Lower lobe of right lung (tissue), 2 donors: ENCODE data around the gene EHBP1L1. TPM values are rescaled to one million over a fixed set of nuclear protein-coding genes. Genes with fewer than 3 reads are reported as not detected.
"Not testable (repeated sequence)": the region's sequence is repeated elsewhere in the genome, so short reads cannot be mapped to it uniquely, and the experiment has no call there.

ENCODE experiments used
- ATAC-seq, 2 donors: fragments of 200-7000 bp; cut with Tn5 transposase; one replicate each; pipeline ENCODE4 v1.9.1; 2020 to 2022; ENCODE audit warnings: mild to moderate bottlenecking in 2 of 2, moderate library complexity in 2 of 2
- DNase-seq: peaks from one replicate; pipeline ENCODE4 v3.0.0-alpha.2; 2020
- H3K27ac ChIP-seq: fragments of 200-600 bp; one replicate; pipeline ENCODE4 v1.8.0; 2022
- H3K27me3 ChIP-seq: fragments of 200-600 bp; one replicate; pipeline ENCODE4 v1.8.0; 2022; ENCODE audit warnings: low read depth
- H3K36me3 ChIP-seq: fragments of 200-600 bp; one replicate; pipeline ENCODE4 v1.8.0; 2022; ENCODE audit warnings: mild to moderate bottlenecking
- H3K4me1 ChIP-seq: fragments of 200-600 bp; one replicate; pipeline ENCODE4 v1.8.0; 2022
- H3K4me3 ChIP-seq: fragments of 200-600 bp; one replicate; pipeline ENCODE4 v1.8.0; 2022; ENCODE audit warnings: mild to moderate bottlenecking
- H3K9me3 ChIP-seq: fragments of 200-600 bp; one replicate; pipeline ENCODE4 v1.8.0; 2022
- intact Hi-C: fragments of 100-400 bp; cut with DNase I; formaldehyde crosslinking; loops from one replicate; pipeline ENCODE4 v1.11.0; 2022
- total RNA-seq: library from RNA; stranded (reverse); fragmentation: NEBNext Ultra II Directional; extraction: Animal tissue kit (Norgen Biotek cat#: 25700); gene quantifications from one replicate; pipeline ENCODE4 v1.2.1, GENCODE V29; 2021
- TF ChIP-seq, protein P1 (sequence below): fragments of 200-600 bp; IDR thresholded peaks from one replicate; pipeline ENCODE4 v1.8.0; 2022; ENCODE audit warnings: antibody characterized with exemption, mild to moderate bottlenecking
- donor health status: DM: no; HTN: yes; CAD: no; lungs with severe emphysema.

The EHBP1L1 gene
- total RNA-seq, 1 donor from 2014 or later, result 110 TPM

DNA sequence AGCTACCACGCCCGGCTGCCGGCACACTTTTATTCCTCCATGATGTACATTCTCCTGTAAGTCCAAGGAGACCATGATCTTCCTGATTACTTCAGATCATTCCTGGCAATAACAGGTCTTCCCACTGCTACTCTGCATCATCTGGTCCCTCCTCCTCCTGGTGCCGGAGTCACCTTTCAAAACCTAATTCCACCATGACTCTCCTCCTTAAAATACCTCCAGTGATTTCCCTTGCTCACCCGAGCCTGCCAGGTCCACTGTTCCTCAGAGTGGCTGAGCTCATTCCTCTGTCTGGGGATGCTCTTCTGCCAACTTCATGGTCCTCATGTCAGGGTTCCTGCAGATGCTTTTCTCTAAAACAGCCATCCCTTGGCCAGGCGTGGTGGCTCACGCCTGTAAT lies 13.8 kb upstream of the EHBP1L1 start:
- Histone ChIP-seq H3K36me3 (no peaks in the 10 kb centered on the region), H3K4me3 (no peak overlapping the region), H3K4me1 (peaks cover 49% of the 10 kb centered on the region), H3K27ac (no peak overlapping the region), H3K9me3 (no peaks in the 10 kb centered on the region), H3K27me3 (no peaks in the 10 kb centered on the region)
- DNase-seq (no peak), ATAC-seq (no peak)
- intact Hi-C loops, result no loop called here
- TF ChIP-seq, protein P1, sequence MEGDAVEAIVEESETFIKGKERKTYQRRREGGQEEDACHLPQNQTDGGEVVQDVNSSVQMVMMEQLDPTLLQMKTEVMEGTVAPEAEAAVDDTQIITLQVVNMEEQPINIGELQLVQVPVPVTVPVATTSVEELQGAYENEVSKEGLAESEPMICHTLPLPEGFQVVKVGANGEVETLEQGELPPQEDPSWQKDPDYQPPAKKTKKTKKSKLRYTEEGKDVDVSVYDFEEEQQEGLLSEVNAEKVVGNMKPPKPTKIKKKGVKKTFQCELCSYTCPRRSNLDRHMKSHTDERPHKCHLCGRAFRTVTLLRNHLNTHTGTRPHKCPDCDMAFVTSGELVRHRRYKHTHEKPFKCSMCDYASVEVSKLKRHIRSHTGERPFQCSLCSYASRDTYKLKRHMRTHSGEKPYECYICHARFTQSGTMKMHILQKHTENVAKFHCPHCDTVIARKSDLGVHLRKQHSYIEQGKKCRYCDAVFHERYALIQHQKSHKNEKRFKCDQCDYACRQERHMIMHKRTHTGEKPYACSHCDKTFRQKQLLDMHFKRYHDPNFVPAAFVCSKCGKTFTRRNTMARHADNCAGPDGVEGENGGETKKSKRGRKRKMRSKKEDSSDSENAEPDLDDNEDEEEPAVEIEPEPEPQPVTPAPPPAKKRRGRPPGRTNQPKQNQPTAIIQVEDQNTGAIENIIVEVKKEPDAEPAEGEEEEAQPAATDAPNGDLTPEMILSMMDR, result no peak

DNA sequence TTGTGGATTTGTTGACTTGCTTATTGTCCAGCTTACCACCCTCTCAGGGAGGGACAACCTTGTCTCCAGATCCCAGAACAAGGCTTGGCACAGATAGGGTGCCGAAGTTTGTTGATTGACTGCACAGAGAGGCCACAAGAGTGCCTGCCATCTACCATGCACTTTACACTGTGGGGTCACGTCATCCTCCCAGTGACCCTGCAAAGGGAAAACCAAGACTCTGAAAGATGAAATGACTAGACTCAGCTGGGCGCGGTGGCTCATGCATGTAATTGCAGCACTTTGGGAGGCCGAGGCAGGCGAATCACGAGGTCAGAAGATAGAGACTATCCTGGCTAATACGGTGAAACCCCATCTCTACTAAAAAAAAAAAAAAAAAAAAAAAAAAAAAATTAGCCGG lies 13.1 kb upstream of the EHBP1L1 start:
- ATAC-seq (no peak), DNase-seq (no peak)
- Histone ChIP-seq H3K27me3 (no peaks in the 10 kb centered on the region), H3K27ac (no peak overlapping the region), H3K4me1 (peaks cover 46% of the 10 kb centered on the region), H3K9me3 (no peaks in the 10 kb centered on the region), H3K4me3 (no peak overlapping the region), H3K36me3 (peaks cover 3% of the 10 kb centered on the region)
- TF ChIP-seq, protein P1, result no peak
- intact Hi-C loops, result no loop called here

DNA sequence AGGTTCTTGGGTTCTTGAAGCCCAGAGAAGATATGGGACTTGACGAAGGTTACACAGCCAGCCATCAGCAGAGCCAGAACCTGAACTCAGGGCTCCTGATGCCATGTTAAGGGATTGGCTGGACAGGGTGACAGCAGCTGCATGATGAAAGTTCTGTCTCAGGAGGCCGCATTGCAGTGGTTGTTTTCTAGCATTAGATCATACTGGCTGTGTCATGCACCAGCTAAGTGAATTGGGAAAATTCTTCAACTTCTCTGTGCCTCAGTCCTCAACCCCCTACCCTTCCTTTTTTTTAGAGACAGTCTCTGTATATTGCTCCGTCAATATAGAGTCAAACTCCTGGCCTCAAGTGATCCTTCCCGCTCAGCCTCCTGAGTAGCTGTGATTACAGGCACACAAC lies 12.3 kb upstream of the EHBP1L1 start:
- TF ChIP-seq, protein P1, result no peak
- intact Hi-C loops, result no loop called here
- no peak overlapping the region for H3K27ac ChIP-seq

DNA sequence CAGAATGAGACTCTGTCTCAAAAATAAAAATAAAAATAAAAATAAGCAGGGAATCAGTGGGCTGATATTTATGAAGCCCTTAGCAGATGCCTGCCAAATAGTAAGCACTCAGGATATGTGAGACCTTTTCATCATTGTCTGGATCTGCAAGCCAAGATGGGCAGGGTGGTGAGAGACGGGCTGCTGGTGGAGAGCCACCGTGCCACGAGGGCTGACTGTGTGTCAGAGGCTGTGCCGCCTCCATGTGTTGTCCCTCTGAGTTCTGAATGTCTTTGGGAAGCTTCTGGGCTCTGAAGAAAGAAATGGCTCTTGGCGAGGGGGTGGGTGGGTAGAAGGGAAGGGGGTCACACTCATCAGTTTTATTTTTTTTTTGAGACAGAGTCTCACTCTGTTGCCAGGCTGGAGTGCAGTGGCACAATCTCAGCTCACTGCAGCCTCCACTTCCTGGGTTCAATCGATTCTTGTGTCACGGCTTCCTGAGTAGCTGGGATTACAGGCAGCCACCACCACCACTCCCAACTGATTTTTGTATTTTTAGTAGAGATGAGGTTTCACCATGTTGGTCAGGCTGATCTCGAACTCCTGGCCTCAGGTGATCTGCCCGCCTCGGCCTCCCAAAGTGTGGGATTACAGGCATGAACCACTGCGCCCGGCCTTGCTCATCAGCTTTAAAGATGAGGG lies 10.8 kb upstream of the EHBP1L1 start:
- H3K9me3 ChIP-seq, DNase-seq, H3K4me3 ChIP-seq, ATAC-seq, intact Hi-C loops, H3K27me3 ChIP-seq, H3K36me3 ChIP-seq: not testable (repeated sequence)
- H3K27ac ChIP-seq, result peak overlapping the region; percentile 53
- H3K4me1 ChIP-seq, result peaks cover 40% of the 10 kb centered on the region

More for the DNA sequence above, 12.3 kb upstream of the EHBP1L1 start:
- Histone ChIP-seq H3K9me3 (no peaks in the 10 kb centered on the region), H3K27me3 (no peaks in the 10 kb centered on the region), H3K4me1 (peaks cover 45% of the 10 kb centered on the region), H3K36me3 (peaks cover 3% of the 10 kb centered on the region), H3K4me3 (no peak overlapping the region)
- no peak for DNase-seq
- no peak for ATAC-seq

DNA sequence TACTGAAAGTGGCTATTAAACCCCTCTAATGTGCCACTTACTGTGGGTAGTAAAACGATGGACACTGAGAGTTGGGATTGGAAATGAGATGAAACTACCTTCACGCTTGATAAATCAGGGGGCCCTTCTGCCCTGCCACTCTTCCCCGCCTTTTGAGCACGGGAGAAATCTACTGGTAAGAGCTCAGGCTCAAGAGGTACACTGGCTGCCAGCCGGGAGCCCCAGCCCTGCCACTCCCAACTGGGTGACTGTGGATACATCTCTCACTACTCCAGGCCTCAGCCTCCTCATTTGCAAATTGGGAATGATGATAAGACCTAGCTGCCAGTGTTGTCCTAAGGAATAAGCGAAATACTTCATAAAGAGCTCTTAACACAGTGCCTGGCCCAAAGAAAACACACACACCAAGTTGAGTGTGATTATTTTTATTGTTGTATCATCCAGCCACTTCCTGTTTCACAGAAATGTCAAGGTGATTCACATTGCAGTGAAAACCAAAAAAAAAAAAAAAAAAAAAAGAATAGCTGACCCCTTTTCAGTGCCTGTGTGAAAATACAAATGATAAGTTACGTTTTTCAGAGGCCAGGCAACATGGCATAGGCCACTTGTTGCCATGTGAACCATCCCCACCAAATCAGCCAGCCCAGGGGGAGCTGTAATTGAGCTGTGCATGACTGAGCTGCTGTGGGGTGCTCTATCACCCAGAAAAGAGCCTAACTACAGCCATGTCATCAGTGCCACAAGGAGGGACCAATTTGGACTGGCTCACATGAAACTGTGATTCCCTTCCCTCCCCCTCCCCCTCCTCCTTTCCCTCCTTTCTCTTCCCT lies 10.0 kb upstream of the EHBP1L1 start:
- DNase-seq (no peak), ATAC-seq (peak in 1 of 2 donors; percentile 6)
- TF ChIP-seq, protein P1, result no peak
- no peaks in the 10 kb centered on the region for H3K9me3 ChIP-seq
- peaks cover 3% of the 10 kb centered on the region for H3K36me3 ChIP-seq
- H3K27me3 ChIP-seq, result no peaks in the 10 kb centered on the region
- H3K27ac ChIP-seq, result peak overlapping the region; percentile 53
- no peak overlapping the region for H3K4me3 ChIP-seq
- peaks cover 33% of the 10 kb centered on the region for H3K4me1 ChIP-seq
- intact Hi-C loops, result no loop called here
